Measurements from ENCODE around the gene BAG1.

The BAG1 gene

DNA sequence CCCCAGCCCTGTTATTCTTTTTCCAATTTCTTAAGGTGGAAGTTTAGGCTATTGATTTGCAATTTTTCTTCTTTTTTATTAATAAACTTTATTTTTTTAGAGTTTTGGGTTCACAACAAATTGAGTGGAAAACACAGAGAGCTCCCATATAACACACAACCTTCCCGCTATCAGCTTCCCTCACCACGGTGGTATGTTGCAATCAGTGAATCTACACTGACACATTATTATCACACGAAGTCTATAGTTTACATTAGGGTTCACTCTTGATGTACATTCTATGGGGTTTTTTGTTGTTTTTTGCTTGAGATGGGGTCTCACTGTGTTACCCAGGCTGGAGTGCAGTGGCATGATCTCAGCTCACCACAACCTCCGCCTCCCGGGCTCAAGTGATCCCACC, 21.0 kb upstream of the BAG1 start:
- no peak overlapping the region for H3K9ac ChIP-seq (ENCODE audit: low read depth, low read length, poor library complexity)
- no peak overlapping the region for H3K4me3 ChIP-seq (ENCODE audit: low read length in 2 of 2)
- no peak overlapping the region for H2AK5ac ChIP-seq (ENCODE audit: low read depth, low read length)
- H3K27me3 ChIP-seq (ENCODE audit: control insufficient read depth in 3 of 3, insufficient read depth in 3 of 3, low read depth in 1 of 3, low read length in 3 of 3) = no peaks in the 10 kb centered on the region
- H4K8ac ChIP-seq (ENCODE audit: low read depth, low read length) = no peak overlapping the region
- H2BK120ac ChIP-seq (ENCODE audit: low read depth, low read length) = no peak overlapping the region
- H3K9me3 ChIP-seq (replicated peaks in 1 of 2; ENCODE audit: control insufficient read depth in 2 of 2, insufficient read depth in 1 of 2, low read depth in 1 of 2, low read length in 2 of 2) = no peaks in the 10 kb centered on the region
- no peak overlapping the region for H2BK5ac ChIP-seq (ENCODE audit: low read length)
- no peak overlapping the region for H3K27ac ChIP-seq (replicated peaks; ENCODE audit: low read length)
- WGBS, 2 donors (ENCODE audit: extremely low coverage in 2 of 2, insufficient read length in 2 of 2, insufficient replicate concordance in 1 of 2) = no CpG with 5 or more reads among the region's 5 CpGs
- no peaks in the 10 kb centered on the region for H3K79me1 ChIP-seq (ENCODE audit: low read depth, low read length)
- no peak overlapping the region for H3K18ac ChIP-seq (ENCODE audit: low read length)
- H2BK15ac ChIP-seq (ENCODE audit: low read length) = no peak overlapping the region
- no peak overlapping the region for H2BK12ac ChIP-seq (ENCODE audit: low read length)
- H2AFZ ChIP-seq (ENCODE audit: low read length) = no peak overlapping the region
- H3K4me2 ChIP-seq (ENCODE audit: insufficient read depth, low read length, poor library complexity, severe bottlenecking) = no peak overlapping the region
- DNase-seq (ENCODE audit: low spot score) = no peak
- no peaks in the 10 kb centered on the region for H3K4me1 ChIP-seq (ENCODE audit: control insufficient read depth in 2 of 2, insufficient read depth in 1 of 2, low read depth in 1 of 2, low read length in 2 of 2)
- H3K36me3 ChIP-seq (replicated peaks in 1 of 2; ENCODE audit: control insufficient read depth in 2 of 2, insufficient read depth in 2 of 2, low read length in 2 of 2) = peaks cover 0 to 30% of the 10 kb centered on the region in 2 donors
- H3K4ac ChIP-seq (ENCODE audit: low read length) = no peak overlapping the region
- H3K14ac ChIP-seq (ENCODE audit: low read length) = no peak overlapping the region
- no peak overlapping the region for H4K91ac ChIP-seq (ENCODE audit: low read depth, low read length, poor library complexity)
- no peak overlapping the region for H3K23ac ChIP-seq (ENCODE audit: low read depth, low read length, poor library complexity)

- Histone ChIP-seq H3K79me1 (ENCODE audit: low read depth, low read length) (no peaks in the 10 kb centered on the region), H2BK5ac (ENCODE audit: low read length) (no peak overlapping the region), H4K8ac (ENCODE audit: low read depth, low read length) (no peak overlapping the region), H3K4ac (ENCODE audit: low read length) (no peak overlapping the region), H3K14ac (ENCODE audit: low read length) (no peak overlapping the region), H3K9ac (ENCODE audit: low read depth, low read length, poor library complexity) (no peak overlapping the region), H3K36me3 (replicated peaks in 1 of 2; ENCODE audit: control insufficient read depth in 2 of 2, insufficient read depth in 2 of 2, low read length in 2 of 2) (peaks cover 20 to 93% of the 10 kb centered on the region in 2 donors), H3K23ac (ENCODE audit: low read depth, low read length, poor library complexity) (no peak overlapping the region), H3K4me3 (ENCODE audit: low read length in 2 of 2) (no peak overlapping the region), H2BK15ac (ENCODE audit: low read length) (no peak overlapping the region), H3K27ac (replicated peaks; ENCODE audit: low read length) (no peak overlapping the region), H2AK5ac (ENCODE audit: low read depth, low read length) (no peak overlapping the region), H2BK120ac (ENCODE audit: low read depth, low read length) (no peak overlapping the region), H3K27me3 (ENCODE audit: control insufficient read depth in 3 of 3, insufficient read depth in 3 of 3, low read depth in 1 of 3, low read length in 3 of 3) (no peaks in the 10 kb centered on the region), H4K91ac (ENCODE audit: low read depth, low read length, poor library complexity) (no peak overlapping the region), H3K4me2 (ENCODE audit: insufficient read depth, low read length, poor library complexity, severe bottlenecking) (no peak overlapping the region), H2AFZ (ENCODE audit: low read length) (no peak overlapping the region), H2BK12ac (ENCODE audit: low read length) (no peak overlapping the region), H3K4me1 (ENCODE audit: control insufficient read depth in 2 of 2, insufficient read depth in 1 of 2, low read depth in 1 of 2, low read length in 2 of 2) (no peaks in the 10 kb centered on the region), H3K9me3 (replicated peaks in 1 of 2; ENCODE audit: control insufficient read depth in 2 of 2, insufficient read depth in 1 of 2, low read depth in 1 of 2, low read length in 2 of 2) (no peaks in the 10 kb centered on the region), H3K18ac (ENCODE audit: low read length) (no peak overlapping the region)
- WGBS, 2 donors (ENCODE audit: extremely low coverage in 2 of 2, insufficient read length in 2 of 2, insufficient replicate concordance in 1 of 2) = no CpG with 5 or more reads among the region's 4 CpGs
- DNase-seq (ENCODE audit: low spot score) = no peak
These were observed 13.0 kb upstream of the BAG1 start for GRCh38 chr9:33277484-33277883.

DNA sequence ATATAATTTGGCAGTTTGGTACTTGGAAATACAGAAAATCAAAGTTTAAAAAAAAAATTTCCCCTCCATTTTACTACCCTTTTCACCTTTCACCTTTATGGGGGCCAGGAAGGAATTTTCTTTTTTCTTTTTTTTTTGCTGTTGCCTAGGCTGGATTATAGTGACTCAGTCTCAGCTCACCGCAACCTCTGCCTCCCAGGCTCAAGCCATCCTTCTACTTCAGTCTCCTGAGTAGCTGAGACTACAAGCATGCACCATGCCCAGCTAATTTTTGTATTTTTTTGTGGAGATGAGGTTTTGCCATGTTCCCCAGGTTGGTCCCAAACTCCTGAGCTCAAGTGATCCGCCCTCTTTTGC, 9.4 kb upstream of the BAG1 start:
- no peak overlapping the region for H3K4ac ChIP-seq (ENCODE audit: low read length)
- no CpG with 5 or more reads among the region's 2 CpGs for WGBS, 2 donors (ENCODE audit: extremely low coverage in 2 of 2, insufficient read length in 2 of 2, insufficient replicate concordance in 1 of 2)
- no peak overlapping the region for H2BK15ac ChIP-seq (ENCODE audit: low read length)
- H3K9ac ChIP-seq (ENCODE audit: low read depth, low read length, poor library complexity) = no peak overlapping the region
- H3K4me1 ChIP-seq (ENCODE audit: control insufficient read depth in 2 of 2, insufficient read depth in 1 of 2, low read depth in 1 of 2, low read length in 2 of 2) = no peaks in the 10 kb centered on the region
- H3K14ac ChIP-seq (ENCODE audit: low read length) = no peak overlapping the region
- no peaks in the 10 kb centered on the region for H3K79me1 ChIP-seq (ENCODE audit: low read depth, low read length)
- no peak overlapping the region for H3K4me3 ChIP-seq (ENCODE audit: low read length in 2 of 2)
- H3K4me2 ChIP-seq (ENCODE audit: insufficient read depth, low read length, poor library complexity, severe bottlenecking) = no peak overlapping the region
- H2AK5ac ChIP-seq (ENCODE audit: low read depth, low read length) = no peak overlapping the region
- no peak for DNase-seq (ENCODE audit: low spot score)
- H3K18ac ChIP-seq (ENCODE audit: low read length) = no peak overlapping the region
- H2AFZ ChIP-seq (ENCODE audit: low read length) = no peak overlapping the region
- no peak overlapping the region for H2BK5ac ChIP-seq (ENCODE audit: low read length)
- no peaks in the 10 kb centered on the region for H3K27me3 ChIP-seq (ENCODE audit: control insufficient read depth in 3 of 3, insufficient read depth in 3 of 3, low read depth in 1 of 3, low read length in 3 of 3)
- no peak overlapping the region for H2BK120ac ChIP-seq (ENCODE audit: low read depth, low read length)
- H3K27ac ChIP-seq (replicated peaks; ENCODE audit: low read length) = no peak overlapping the region
- no peak overlapping the region for H4K91ac ChIP-seq (ENCODE audit: low read depth, low read length, poor library complexity)
- H3K9me3 ChIP-seq (replicated peaks in 1 of 2; ENCODE audit: control insufficient read depth in 2 of 2, insufficient read depth in 1 of 2, low read depth in 1 of 2, low read length in 2 of 2) = no peaks in the 10 kb centered on the region
- H3K23ac ChIP-seq (ENCODE audit: low read depth, low read length, poor library complexity) = no peak overlapping the region
- H3K36me3 ChIP-seq (replicated peaks in 1 of 2; ENCODE audit: control insufficient read depth in 2 of 2, insufficient read depth in 2 of 2, low read length in 2 of 2) = peaks cover 22 to 90% of the 10 kb centered on the region in 2 donors
- no peak overlapping the region for H4K8ac ChIP-seq (ENCODE audit: low read depth, low read length)
- H2BK12ac ChIP-seq (ENCODE audit: low read length) = no peak overlapping the region

- no peaks in the 10 kb centered on the region for H3K4me1 ChIP-seq (ENCODE audit: control insufficient read depth in 2 of 2, insufficient read depth in 1 of 2, low read depth in 1 of 2, low read length in 2 of 2)
These were observed 8.9 kb upstream of the BAG1 start for GRCh38 chr9:33273266-33273971.

More at GRCh38 chr9:33273266-33273971, 8.9 kb upstream of the BAG1 start:
- Histone ChIP-seq H3K9ac (ENCODE audit: low read depth, low read length, poor library complexity) (no peak overlapping the region), H2AFZ (ENCODE audit: low read length) (no peak overlapping the region), H3K23ac (ENCODE audit: low read depth, low read length, poor library complexity) (no peak overlapping the region), H3K18ac (ENCODE audit: low read length) (no peak overlapping the region), H4K8ac (ENCODE audit: low read depth, low read length) (no peak overlapping the region), H3K79me1 (ENCODE audit: low read depth, low read length) (no peaks in the 10 kb centered on the region), H2BK5ac (ENCODE audit: low read length) (no peak overlapping the region), H2BK15ac (ENCODE audit: low read length) (no peak overlapping the region), H3K27ac (replicated peaks; ENCODE audit: low read length) (no peak overlapping the region), H3K4me3 (ENCODE audit: low read length in 2 of 2) (no peak overlapping the region), H3K14ac (ENCODE audit: low read length) (no peak overlapping the region), H3K4ac (ENCODE audit: low read length) (no peak overlapping the region), H2BK12ac (ENCODE audit: low read length) (no peak overlapping the region), H2AK5ac (ENCODE audit: low read depth, low read length) (no peak overlapping the region), H3K4me2 (ENCODE audit: insufficient read depth, low read length, poor library complexity, severe bottlenecking) (no peak overlapping the region), H4K91ac (ENCODE audit: low read depth, low read length, poor library complexity) (no peak overlapping the region), H3K27me3 (ENCODE audit: control insufficient read depth in 3 of 3, insufficient read depth in 3 of 3, low read depth in 1 of 3, low read length in 3 of 3) (no peaks in the 10 kb centered on the region), H2BK120ac (ENCODE audit: low read depth, low read length) (no peak overlapping the region), H3K9me3 (replicated peaks in 1 of 2; ENCODE audit: control insufficient read depth in 2 of 2, insufficient read depth in 1 of 2, low read depth in 1 of 2, low read length in 2 of 2) (no peaks in the 10 kb centered on the region), H3K36me3 (replicated peaks in 1 of 2; ENCODE audit: control insufficient read depth in 2 of 2, insufficient read depth in 2 of 2, low read length in 2 of 2) (peaks cover 21 to 90% of the 10 kb centered on the region in 2 donors)
- DNase-seq (ENCODE audit: low spot score) = no peak
- no CpG with 5 or more reads among the region's 3 CpGs for WGBS, 2 donors (ENCODE audit: extremely low coverage in 2 of 2, insufficient read length in 2 of 2, insufficient replicate concordance in 1 of 2)

Data from neuronal stem cell (in vitro differentiated cells).